ENCODE results near the gene SETBP1.

SETBP1 gene

DNA sequence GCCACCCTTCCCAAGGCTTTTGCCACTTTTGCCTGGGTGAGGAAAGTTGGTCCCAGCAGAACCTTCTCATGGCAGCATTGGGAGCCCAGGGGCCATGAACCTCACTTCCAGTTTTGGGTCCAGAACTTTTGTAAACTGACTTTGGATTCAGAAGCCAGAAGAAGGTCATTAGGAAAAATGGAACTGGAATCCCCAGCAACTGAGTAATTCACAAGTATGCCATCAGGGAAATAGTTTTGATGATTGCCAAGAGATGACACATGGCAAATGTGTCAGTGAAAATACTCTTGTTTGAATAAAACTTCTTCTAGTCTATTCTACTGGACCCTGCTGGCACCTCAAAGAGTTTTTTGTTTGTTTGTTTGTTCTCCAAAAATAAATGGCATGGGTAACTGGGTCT lies 203.7 kb downstream of the SETBP1 start:
- no peak for FAIRE-seq
- DNase-seq (ENCODE audit: extremely low spot score, insufficient read length, low read depth) = no peak

DNA sequence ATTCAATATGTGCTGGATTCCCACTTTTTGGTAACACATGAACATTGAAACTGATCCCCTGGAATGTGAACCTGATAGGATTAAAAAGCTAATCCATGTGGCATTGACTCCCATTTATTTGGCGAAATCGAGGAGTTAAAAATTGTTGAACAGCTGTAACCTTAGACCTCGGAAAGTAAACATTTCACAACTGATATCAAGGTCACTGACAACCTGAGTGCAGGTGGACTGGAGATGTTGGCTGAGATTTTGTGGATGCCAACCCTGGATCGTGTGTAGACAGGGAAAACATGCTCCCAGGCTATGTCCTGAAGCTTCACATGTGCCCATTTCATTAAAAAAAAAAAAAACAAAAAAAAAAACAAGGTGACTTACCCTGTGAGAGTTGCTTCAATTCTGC lies 204.8 kb downstream of the SETBP1 start:
- no peak for DNase-seq (ENCODE audit: extremely low spot score, insufficient read length, low read depth)
- no peak for FAIRE-seq

DNA sequence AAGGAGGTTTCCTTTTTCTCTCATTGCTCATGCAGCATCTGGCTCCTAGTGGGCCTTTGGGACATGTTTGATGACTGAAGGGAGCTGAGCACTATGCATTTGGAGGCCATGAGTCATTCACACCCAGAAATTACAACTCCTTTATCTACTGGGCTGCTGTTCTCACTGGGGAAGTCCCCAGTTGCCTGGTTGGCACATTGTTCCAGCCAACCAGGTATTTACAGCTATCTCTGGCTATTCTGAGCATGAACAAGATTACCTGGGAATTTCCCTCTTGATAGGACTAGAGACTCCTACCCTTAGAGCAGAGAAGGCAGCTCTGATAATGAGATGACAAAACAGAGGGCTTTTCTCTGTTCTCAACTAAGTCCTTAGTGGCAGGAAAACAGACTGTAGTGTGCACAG lies 206.5 kb downstream of the SETBP1 start:
- DNase-seq (ENCODE audit: extremely low spot score, insufficient read length, low read depth) = no peak
- FAIRE-seq = peak; percentile 83

DNA sequence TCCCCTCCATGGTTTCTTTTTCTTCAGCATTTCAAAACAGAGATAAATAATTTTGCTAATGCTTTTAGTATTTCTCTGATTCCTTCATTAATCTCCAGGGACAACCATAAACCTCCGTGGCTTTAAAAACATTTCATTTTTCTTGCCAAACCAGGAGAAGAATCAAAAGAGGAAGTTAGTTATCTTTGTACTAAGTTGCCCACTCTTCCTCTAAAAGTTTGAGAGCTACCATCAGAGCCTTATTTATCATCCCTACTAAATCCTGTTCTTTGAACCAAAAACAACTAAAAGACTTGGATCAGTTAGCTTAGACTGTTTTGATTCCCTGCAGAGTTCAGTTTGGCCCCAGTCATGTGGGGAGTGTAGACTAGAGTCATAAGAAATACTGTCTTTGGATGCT lies 208.4 kb downstream of the SETBP1 start:
- FAIRE-seq (no peak), DNase-seq (ENCODE audit: extremely low spot score, insufficient read length, low read depth) (no peak)

DNA sequence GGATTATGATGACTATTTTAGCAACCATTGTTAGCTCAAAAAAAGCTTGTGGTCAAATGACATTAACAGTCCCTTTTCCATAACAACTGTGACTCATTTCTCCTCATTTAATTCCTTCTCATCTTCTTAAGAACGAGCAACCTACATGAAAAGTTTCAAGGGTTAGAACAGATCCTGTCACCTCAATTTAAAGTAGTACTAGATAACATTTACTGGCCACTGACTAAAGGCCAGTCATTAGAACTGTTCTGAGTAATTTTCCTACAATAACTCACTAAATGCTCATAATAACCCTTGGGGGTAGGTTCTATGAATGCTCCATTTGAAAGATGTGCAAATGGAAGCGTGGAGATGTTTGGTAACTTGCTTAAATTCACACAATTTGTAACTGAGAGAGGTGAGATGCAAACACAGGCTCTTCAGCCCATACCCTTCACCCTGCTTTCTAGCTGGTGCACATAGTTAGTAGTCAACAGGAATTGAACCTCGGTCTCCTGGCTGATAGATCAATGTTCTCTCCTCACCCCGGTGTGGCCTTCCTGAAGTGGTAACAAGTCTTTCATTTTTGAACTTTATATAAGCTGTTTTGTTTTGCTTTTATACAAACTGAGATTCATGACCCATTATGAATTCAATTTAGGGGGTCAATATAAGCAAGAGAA lies 212.5 kb downstream of the SETBP1 start:
- no peak for DNase-seq (ENCODE audit: extremely low spot score, insufficient read length, low read depth)

DNA sequence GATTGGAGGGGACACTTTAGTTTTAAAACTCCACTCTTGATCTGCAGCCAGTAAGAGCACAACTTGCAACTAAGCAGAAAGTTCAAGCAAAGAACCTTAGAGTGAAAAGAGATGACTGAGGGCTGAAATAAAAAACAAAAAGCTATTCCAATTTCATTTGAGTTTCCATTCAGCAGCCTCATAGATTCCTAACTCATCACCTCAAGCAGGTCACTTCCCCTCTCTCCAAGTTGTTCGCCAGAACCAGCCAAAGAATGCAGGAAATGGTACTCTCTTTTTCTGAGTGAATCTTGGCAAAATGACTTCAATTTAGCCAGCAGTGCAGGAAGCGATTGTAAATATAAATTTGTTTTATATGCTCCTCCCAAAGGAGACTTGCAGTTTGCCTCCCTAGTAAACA lies 213.3 kb downstream of the SETBP1 start:
- FAIRE-seq (no peak), DNase-seq (ENCODE audit: extremely low spot score, insufficient read length, low read depth) (no peak)

More for the DNA sequence above, 212.5 kb downstream of the SETBP1 start:
- FAIRE-seq = no peak

DNA sequence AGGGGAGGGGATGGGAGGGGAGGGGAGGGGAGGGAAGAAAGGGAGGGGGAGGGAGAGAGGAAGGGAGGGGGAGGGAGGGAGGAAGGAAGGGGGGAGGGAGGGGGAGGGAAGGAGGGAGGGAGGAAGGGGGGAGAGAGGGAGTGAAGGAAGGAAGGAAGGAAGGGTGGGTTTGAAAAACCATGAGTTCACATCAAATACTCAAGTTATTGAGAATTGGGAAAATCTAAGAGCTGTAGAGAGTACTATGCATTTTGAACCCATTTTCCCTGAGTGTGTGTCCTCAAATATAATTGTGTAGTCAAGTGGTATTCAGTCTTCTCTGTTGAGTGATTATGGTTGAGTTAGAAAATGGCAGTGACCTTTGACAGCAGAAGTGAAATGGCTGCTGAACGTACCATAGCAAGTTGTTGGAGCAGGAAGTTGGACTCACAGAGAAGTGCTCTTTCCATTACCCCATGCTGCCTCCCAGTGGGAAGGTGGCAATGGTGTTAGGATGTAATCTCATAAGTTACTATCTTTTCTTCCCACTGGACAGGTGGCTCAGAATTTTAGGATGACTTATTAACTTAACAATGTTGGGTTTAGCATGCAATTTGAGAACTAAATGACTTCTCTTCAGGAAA lies 214.6 kb downstream of the SETBP1 start:
- DNase-seq (ENCODE audit: extremely low spot score, insufficient read length, low read depth) = no peak
- peak; percentile 81 for FAIRE-seq

DNA sequence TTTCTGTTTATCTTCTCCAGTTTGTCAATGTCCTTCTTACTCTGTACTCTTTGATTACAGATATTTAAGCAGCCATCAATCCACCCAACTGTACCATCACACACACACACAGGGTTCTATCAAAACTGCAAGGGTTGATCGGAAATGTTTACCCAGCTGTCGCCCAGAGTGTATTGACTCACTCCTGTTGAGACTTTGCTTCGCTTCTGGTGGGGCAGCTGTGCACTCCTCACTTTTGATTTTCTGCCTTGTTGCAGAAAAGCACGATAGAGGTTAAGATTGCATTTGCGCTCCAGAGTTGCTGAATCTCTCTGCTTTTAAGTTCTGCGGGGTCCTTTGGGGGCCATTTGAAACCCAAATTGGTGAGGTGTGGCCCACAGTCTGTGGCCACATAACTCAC lies 216.2 kb downstream of the SETBP1 start:
- FAIRE-seq (no peak), DNase-seq (ENCODE audit: extremely low spot score, insufficient read length, low read depth) (no peak)

DNA sequence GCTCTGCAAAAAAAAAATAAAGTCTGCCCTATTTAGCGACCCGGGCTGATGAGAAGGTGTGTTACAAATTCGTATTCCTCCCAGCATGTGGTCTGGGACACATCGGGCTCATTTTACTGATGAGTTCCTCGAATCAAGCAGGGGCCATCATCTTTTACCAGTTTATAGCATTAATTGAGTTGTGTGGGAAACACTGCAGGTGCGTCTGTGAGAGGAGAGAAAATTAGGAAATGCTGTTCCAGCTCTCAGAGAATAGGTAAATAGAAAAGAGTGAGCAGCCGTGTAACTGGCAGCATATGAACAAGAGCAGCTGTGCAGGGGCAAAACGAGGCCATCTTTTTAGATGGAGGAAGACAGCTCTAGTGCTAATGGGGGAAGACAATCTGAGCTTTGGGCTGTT lies 216.7 kb downstream of the SETBP1 start:
- FAIRE-seq (no peak), DNase-seq (ENCODE audit: extremely low spot score, insufficient read length, low read depth) (no peak)

DNA sequence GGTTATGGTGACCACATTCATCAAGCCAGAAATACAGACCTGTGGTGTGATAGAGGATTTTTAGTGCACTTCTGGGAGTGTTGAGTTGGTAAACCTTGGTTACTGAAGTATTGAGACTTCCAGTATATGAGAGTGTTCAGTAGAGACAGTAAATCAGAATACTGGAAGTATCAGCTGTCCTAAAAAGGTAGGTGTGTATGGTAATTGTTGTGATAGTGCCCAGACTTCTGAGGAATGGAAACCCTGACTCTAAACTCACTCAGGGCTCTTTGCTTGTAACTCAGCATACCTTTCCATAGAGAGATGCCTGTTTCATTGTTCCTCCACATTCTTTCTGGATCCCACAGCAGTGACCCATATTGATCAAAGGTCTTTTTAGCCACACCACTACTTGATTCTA lies 217.1 kb downstream of the SETBP1 start:
- DNase-seq (ENCODE audit: extremely low spot score, insufficient read length, low read depth) (no peak), FAIRE-seq (no peak)

DNA sequence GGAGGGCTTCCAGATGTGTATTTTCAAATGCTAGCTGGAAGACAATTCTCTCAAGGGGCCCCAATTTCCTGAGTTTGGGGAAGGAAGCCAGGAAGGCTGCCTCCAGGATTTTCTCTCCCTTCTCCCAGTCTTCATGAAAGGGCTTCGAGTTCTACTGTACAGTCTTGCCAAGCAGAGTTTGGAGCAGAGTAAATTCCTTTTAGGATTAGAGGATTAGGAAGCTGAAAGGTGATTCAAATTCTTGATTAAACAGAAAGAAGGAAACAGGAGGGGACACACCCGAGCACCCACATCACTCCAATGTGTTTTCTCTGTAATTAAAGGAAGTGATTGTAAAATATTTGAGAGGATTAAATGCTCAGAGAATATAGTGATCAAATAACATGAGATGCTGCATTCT lies 217.8 kb downstream of the SETBP1 start:
- FAIRE-seq = no peak
- DNase-seq (ENCODE audit: extremely low spot score, insufficient read length, low read depth) = no peak

DNA sequence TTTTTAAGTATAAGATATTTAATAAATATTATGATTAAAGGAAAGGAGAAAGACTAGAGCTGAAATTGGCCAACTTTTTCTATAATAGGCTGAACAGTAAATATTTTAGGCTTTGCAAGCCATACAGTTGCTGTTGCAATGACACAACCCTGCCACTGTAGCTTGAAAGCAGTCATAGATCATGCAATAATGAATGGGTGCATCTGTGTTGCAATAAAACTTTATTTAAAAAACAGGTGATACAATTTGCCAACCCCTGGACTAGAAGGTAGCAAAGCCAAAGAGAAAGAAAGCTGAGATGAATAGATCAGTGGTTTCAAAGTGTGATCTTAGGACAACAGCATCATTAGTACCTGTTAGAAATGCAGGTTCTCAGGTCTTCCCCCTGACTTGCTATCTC lies 219.1 kb downstream of the SETBP1 start:
- DNase-seq (ENCODE audit: extremely low spot score, insufficient read length, low read depth) (no peak), FAIRE-seq (no peak)

DNA sequence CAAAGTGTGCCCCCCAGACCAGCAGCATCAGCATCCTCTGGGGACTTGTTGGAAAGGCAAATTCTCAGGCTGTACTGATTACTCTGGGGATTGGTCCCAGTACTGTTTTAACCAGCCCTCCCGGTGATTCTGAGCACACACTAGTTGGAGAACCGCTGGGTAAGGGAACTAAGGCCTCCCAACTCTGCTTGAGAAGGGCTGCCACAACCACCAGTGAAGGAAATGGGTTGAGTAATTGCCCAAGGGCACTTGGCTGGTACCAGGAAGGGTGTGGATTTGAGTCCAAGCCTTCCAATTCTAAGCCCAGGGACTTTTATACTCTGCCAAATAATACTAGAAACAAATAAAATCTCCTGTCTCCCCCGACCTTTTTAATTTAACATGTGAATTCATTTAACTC lies 219.9 kb downstream of the SETBP1 start:
- DNase-seq (ENCODE audit: extremely low spot score, insufficient read length, low read depth) (no peak), FAIRE-seq (no peak)

DNA sequence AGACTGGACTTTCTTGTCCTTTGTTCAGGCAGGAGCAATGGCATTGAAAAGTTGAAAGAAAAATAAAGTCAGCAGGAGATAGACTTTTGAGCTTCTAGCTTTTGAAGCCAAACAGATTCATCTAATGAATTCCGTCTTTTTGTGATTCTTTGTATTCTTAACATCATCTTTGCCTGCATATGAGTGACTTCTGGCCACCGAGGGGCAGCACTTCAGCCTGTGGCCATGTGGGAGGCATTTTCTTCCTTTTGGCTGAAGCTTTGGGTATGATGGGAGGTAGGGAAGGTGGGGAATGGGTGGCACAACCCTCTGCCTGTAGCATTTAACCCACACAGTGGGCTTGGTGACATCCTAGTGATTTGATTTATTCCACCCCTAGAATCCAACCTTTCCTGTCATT lies 220.6 kb downstream of the SETBP1 start:
- no peak for DNase-seq (ENCODE audit: extremely low spot score, insufficient read length, low read depth)
- FAIRE-seq = no peak

DNA sequence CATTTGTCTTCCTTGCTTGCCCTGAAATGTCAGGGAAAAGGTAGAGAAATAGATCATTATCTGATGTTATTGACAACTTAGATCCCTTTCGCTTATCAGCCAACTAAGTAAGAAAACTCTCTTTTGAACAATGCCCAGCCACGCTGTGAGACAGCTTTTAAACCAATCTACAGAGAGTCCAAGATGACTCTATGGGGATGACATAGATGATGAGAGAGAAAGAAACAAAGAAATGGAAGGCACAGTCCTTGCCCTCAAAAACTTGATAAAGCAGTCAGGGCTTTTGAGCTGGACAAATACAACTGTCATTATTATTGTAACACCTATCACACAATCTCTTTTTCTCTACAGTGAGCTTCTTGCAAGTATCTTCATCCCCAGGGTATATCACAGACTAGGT lies 222.6 kb downstream of the SETBP1 start:
- FAIRE-seq (no peak), DNase-seq (ENCODE audit: extremely low spot score, insufficient read length, low read depth) (no peak)

DNA sequence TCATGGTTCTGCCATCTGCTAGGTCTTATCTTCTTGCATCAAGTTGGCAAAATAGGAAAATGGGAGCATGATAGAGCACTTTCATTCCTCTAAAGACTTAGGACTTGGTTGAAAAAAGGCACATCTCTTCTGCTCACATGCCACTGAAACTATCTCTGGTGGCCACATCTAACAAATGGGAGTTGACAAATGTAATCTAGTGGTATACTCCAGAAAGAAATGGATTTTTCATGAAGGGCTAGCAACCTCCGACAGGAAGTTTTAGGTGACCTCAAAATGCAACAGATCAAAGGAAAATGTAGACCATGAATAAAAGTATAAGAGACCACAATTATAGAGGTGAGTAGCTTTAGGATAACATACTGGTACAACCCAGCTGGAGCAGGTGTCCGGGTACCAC lies 224.1 kb downstream of the SETBP1 start:
- DNase-seq (ENCODE audit: extremely low spot score, insufficient read length, low read depth) = no peak
- no peak for FAIRE-seq

DNA sequence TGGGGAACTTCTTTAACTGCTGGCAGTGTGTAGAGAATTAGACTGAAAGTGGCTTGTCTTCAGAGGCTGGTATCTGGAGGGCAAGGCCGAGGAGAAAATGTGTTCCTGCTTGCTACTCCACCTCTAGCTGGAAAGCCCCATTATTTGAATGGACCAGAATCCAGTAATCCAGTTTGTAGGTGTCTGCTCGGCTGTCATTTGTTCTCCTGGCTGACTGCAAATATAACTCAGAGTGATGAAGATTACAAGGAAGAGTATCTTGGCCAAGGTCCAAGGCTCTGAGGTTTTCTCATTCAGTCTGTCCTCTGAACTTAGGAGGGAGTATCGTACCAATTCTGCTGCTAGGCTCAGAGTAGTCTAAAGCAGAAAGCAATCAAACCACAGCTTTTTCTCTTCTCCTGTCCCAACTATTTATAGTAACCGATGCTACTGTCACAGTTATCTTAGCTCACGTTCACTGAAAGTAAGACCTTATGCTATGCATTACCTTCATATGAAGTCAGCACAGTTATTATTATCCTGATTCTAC lies 228.6 kb downstream of the SETBP1 start:
- FAIRE-seq = peak; percentile 89
- DNase-seq (ENCODE audit: extremely low spot score, insufficient read length, low read depth) = no peak

DNA sequence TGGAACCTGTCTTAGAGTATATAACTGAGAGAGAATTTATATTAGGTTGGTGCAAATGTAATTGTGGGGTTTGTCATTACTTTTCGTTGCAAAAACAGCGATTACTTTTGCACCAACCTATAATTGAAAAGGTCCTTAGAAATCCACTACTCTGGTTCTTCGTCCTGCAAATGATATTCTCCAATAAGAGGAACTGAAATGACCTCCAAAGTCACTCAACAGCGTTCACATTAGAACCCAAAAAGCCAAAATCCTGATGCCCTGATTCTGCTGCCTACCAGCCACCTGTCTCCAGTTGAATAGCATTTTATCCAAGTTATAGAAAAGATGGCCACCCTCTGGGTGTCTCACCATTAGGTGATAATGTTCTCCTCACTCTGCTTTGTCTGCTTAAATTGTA lies 230.6 kb downstream of the SETBP1 start:
- DNase-seq (ENCODE audit: extremely low spot score, insufficient read length, low read depth) (no peak), FAIRE-seq (no peak)

DNA sequence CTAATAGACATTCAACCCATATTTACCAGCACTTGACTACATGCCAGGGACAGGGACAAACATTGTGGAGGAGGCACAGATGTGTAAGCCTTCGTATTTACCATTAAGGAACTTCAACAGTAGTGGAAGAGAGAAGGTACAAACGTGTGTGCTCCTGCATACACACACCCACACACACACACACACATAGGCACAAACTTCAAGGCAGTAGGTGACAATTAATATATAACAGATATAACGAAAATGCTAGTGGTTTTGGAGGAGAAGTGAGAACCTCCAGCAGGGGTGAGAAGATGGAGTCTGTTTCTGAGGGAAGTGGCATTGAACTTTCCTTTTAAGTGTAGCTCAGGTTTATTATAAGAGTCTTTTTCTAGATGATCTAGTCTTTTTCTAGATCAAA lies 231.1 kb downstream of the SETBP1 start:
- FAIRE-seq (peak; percentile 84), DNase-seq (ENCODE audit: extremely low spot score, insufficient read length, low read depth) (no peak)

DNA sequence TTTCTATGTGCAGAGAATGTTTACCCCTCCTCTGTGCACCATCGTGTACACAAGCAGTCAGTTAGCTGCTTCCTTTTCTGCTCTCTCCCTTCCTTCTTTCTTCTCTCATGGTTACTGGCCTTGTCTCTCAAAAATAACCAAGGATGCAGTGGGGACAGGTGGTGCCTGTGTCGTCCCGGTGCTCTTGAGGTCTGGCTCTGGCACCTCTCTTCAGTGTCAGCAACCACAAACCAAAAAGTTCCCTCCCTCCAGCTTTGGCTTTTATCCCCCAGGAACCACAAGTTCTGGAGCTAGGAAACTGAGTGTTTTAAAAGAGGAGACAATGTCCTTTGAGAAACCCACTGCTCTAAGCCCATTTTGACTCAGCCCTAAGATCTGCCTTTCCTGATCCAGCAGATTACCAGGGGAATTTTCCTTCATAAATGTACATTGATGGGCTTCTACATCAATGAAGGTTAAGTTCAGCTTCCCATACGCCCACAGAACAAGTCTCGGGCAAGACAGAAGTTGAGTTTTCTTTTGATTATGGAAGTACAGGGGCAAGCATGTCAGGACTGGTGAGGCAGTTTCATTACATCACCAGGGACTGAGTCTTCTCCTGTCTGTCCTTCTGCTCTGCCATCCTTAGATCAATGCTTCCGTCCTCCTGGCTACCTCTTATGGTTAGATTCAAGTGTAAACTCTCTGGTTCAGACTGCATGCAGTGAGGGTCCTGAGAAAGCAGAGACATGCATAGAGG lies 232.2 kb downstream of the SETBP1 start:
- no peak for FAIRE-seq
- no peak for DNase-seq (ENCODE audit: extremely low spot score, insufficient read length, low read depth)

DNA sequence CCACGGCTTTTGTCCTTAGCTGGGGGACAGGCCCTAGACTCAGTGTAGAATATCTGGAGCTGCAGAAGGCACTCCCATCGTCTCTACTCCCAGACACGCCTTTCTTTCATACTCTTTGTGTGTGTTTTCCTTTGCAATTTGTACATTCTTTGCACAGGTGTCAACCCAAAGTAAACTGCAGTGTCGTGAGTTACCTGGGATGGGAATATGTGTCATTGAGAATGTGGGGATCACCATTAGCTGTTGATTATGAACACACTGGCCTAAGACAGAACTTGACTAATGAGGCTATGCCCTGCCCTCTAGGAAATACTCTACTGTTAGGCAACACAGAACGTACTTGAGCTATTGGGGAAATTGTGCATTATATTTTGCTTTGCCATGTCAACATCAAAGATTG lies 233.3 kb downstream of the SETBP1 start:
- DNase-seq (ENCODE audit: extremely low spot score, insufficient read length, low read depth) (no peak), FAIRE-seq (no peak)

Measured in GM18507 (cell line).